HEK293 (cell line): ENCODE data around the gene CLN5.

Experiments
- HOXC10 ChIP-seq: sonication (generic); formaldehyde crosslinking; IDR thresholded peaks from 2 replicates; pipeline ENCODE4 v1.8.1; 2023; ENCODE audit warnings: mild to moderate bottlenecking, missing genetic modification reagents
- ZNF140 ChIP-seq: fragments of 450-650 bp; formaldehyde crosslinking; IDR thresholded peaks from 2 replicates; pipeline ENCODE4 v1.5.1; 2016; ENCODE audit warnings: missing biosample characterization, missing genetic modification characterization
- ZNF37A ChIP-seq: fragments of 450-650 bp; IDR thresholded peaks from 2 replicates; pipeline ENCODE4 v1.5.1; 2018; ENCODE audit warnings: missing biosample characterization, missing genetic modification characterization
- ZNF600 ChIP-seq: fragments of 450-650 bp; formaldehyde crosslinking; IDR thresholded peaks from 2 replicates; pipeline ENCODE4 v1.5.1; 2016; ENCODE audit warnings: missing biosample characterization, missing genetic modification characterization
- TF ChIP-seq, protein P1 (sequence below): fragments of 450-650 bp; formaldehyde crosslinking; IDR thresholded peaks from 2 replicates; pipeline ENCODE4 v1.5.1; 2016; ENCODE audit warnings: missing biosample characterization, missing genetic modification characterization
- TF ChIP-seq, protein P2 (sequence below): fragments of 450-650 bp; IDR thresholded peaks from 2 replicates; pipeline ENCODE4 v1.5.1; 2018; ENCODE audit warnings: missing biosample characterization, mild to moderate bottlenecking, missing genetic modification characterization
- TF ChIP-seq, protein P3 (sequence below): fragments of 450-650 bp; IDR thresholded peaks from 2 replicates; pipeline ENCODE4 v1.5.1; 2018; ENCODE audit warnings: missing biosample characterization, missing genetic modification characterization
- TF ChIP-seq, protein P4 (sequence below): fragments of 450-650 bp; formaldehyde crosslinking; IDR thresholded peaks from 2 replicates; pipeline ENCODE4 v1.5.1; 2016; ENCODE audit warnings: missing biosample characterization, missing genetic modification characterization

DNA sequence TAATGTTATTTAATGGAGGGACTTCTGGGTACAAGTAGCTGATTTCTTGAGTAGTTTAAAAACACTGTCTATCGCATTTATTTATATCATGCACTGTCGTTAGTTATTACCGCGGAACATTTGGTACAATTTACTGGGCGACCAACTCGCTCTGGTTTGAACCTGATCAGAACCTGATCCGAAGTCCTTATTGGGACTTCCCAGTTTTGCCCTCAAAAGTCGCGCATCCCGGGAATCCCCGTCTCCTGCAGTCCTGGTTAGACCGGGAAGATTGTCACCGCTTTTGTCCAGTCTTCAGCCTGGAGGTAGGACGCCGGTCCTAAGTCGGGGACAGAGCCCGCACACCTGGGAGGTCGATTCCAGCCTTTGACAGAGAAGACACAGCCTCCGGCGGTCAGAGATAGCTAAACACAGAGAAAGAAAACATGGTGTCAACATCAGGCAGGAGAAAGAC, 694 bp downstream of the CLN5 start:
- TF ChIP-seq, protein P1, sequence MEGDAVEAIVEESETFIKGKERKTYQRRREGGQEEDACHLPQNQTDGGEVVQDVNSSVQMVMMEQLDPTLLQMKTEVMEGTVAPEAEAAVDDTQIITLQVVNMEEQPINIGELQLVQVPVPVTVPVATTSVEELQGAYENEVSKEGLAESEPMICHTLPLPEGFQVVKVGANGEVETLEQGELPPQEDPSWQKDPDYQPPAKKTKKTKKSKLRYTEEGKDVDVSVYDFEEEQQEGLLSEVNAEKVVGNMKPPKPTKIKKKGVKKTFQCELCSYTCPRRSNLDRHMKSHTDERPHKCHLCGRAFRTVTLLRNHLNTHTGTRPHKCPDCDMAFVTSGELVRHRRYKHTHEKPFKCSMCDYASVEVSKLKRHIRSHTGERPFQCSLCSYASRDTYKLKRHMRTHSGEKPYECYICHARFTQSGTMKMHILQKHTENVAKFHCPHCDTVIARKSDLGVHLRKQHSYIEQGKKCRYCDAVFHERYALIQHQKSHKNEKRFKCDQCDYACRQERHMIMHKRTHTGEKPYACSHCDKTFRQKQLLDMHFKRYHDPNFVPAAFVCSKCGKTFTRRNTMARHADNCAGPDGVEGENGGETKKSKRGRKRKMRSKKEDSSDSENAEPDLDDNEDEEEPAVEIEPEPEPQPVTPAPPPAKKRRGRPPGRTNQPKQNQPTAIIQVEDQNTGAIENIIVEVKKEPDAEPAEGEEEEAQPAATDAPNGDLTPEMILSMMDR (tag by site-specific recombination): no peak
- TF ChIP-seq ZNF140: no peak
- TF ChIP-seq ZNF600 (tag by site-specific recombination): no peak
- TF ChIP-seq, protein P2, sequence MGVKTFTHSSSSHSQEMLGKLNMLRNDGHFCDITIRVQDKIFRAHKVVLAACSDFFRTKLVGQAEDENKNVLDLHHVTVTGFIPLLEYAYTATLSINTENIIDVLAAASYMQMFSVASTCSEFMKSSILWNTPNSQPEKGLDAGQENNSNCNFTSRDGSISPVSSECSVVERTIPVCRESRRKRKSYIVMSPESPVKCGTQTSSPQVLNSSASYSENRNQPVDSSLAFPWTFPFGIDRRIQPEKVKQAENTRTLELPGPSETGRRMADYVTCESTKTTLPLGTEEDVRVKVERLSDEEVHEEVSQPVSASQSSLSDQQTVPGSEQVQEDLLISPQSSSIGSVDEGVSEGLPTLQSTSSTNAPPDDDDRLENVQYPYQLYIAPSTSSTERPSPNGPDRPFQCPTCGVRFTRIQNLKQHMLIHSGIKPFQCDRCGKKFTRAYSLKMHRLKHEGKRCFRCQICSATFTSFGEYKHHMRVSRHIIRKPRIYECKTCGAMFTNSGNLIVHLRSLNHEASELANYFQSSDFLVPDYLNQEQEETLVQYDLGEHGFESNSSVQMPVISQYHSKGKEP: no peak
- no peak for TF ChIP-seq HOXC10 (CRISPR knock-in tag)
- TF ChIP-seq, protein P3, sequence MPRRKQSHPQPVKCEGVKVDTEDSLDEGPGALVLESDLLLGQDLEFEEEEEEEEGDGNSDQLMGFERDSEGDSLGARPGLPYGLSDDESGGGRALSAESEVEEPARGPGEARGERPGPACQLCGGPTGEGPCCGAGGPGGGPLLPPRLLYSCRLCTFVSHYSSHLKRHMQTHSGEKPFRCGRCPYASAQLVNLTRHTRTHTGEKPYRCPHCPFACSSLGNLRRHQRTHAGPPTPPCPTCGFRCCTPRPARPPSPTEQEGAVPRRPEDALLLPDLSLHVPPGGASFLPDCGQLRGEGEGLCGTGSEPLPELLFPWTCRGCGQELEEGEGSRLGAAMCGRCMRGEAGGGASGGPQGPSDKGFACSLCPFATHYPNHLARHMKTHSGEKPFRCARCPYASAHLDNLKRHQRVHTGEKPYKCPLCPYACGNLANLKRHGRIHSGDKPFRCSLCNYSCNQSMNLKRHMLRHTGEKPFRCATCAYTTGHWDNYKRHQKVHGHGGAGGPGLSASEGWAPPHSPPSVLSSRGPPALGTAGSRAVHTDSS: no peak
- TF ChIP-seq, protein P4, sequence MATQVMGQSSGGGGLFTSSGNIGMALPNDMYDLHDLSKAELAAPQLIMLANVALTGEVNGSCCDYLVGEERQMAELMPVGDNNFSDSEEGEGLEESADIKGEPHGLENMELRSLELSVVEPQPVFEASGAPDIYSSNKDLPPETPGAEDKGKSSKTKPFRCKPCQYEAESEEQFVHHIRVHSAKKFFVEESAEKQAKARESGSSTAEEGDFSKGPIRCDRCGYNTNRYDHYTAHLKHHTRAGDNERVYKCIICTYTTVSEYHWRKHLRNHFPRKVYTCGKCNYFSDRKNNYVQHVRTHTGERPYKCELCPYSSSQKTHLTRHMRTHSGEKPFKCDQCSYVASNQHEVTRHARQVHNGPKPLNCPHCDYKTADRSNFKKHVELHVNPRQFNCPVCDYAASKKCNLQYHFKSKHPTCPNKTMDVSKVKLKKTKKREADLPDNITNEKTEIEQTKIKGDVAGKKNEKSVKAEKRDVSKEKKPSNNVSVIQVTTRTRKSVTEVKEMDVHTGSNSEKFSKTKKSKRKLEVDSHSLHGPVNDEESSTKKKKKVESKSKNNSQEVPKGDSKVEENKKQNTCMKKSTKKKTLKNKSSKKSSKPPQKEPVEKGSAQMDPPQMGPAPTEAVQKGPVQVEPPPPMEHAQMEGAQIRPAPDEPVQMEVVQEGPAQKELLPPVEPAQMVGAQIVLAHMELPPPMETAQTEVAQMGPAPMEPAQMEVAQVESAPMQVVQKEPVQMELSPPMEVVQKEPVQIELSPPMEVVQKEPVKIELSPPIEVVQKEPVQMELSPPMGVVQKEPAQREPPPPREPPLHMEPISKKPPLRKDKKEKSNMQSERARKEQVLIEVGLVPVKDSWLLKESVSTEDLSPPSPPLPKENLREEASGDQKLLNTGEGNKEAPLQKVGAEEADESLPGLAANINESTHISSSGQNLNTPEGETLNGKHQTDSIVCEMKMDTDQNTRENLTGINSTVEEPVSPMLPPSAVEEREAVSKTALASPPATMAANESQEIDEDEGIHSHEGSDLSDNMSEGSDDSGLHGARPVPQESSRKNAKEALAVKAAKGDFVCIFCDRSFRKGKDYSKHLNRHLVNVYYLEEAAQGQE (tag by site-specific recombination): no peak
- no peak for TF ChIP-seq ZNF37A
